K562 (cell line): Measurements from ENCODE around the gene NTRK1. TPM values are rescaled to one million over a fixed set of nuclear protein-coding genes. Genes with fewer than 3 reads are reported as not detected.

ENCODE experiments used
- BDP1 ChIP-seq: IDR thresholded peaks from 3 replicates; pipeline ENCODE4 v1.6.1; 2011; ENCODE audit not compliant: insufficient read length, insufficient read depth
- CBFA2T2 ChIP-seq: fragments of 450-650 bp; conservative IDR thresholded peaks from 2 replicates; pipeline ENCODE4 v1.6.1; 2017; ENCODE audit warnings: mild to moderate bottlenecking
- CBFA2T3 ChIP-seq: fragments of 450-650 bp; IDR thresholded peaks from 2 replicates; pipeline ENCODE4 v1.6.1; 2017
- CHD2 ChIP-seq: IDR thresholded peaks from 2 replicates; pipeline ENCODE4 v1.6.1; 2011; ENCODE audit warnings: low read depth, low read length
- DMBX1 ChIP-seq: fragments of 250-450 bp; sonication (Bioruptor Pico); IDR thresholded peaks from 2 replicates; pipeline ENCODE4 v1.8.0; 2022; ENCODE audit warnings: inconsistent platforms, mild to moderate bottlenecking, moderate library complexity, borderline replicate concordance
- ILK ChIP-seq: fragments of 450-650 bp; IDR thresholded peaks from 2 replicates; pipeline ENCODE4 v1.6.1; 2016; ENCODE audit warnings: missing genetic modification characterization, low read depth, mild to moderate bottlenecking, missing compliant biosample characterization, moderate library complexity, borderline replicate concordance
- KDM4B ChIP-seq, 2 experiments: fragments of 450-650 bp in 1 of 2; sonication (generic) in 1 of 2; IDR thresholded peaks; 2 replicates each; pipeline ENCODE4 v1.6.1; 2016 to 2017; ENCODE audit warnings: borderline replicate concordance in 2 of 2, antibody characterized with exemption in 1 of 2, low read depth in 1 of 2, mild to moderate bottlenecking in 1 of 2
- KLF13 ChIP-seq: fragments of 450-650 bp; IDR thresholded peaks from 2 replicates; pipeline ENCODE4 v1.6.1; 2016; ENCODE audit warnings: missing genetic modification characterization, low read depth, mild to moderate bottlenecking, missing compliant biosample characterization, moderate library complexity, borderline replicate concordance
- NR2F6 ChIP-seq: fragments of 450-650 bp; formaldehyde crosslinking; IDR thresholded peaks from 2 replicates; pipeline ENCODE4 v1.4.0; 2020; ENCODE audit warnings: mild to moderate bottlenecking
- PCBP1 ChIP-seq: fragments of 200-400 bp; formaldehyde crosslinking; IDR thresholded peaks from 2 replicates; pipeline ENCODE4 v1.6.1; 2018; ENCODE audit warnings: mild to moderate bottlenecking, low read depth, low read length; ENCODE audit not compliant: poor library complexity, severe bottlenecking
- PRMT5 ChIP-seq: sonication (generic); formaldehyde crosslinking; IDR thresholded peaks from 2 replicates; pipeline ENCODE4 v1.5.0; 2020; ENCODE audit warnings: missing genetic modification reagents
- PYGO2 ChIP-seq: fragments of 450-650 bp; IDR thresholded peaks from 2 replicates; pipeline ENCODE4 v1.6.1; 2016; ENCODE audit warnings: mild to moderate bottlenecking, missing genetic modification characterization, moderate library complexity, missing compliant biosample characterization
- SNAPC5 ChIP-seq: fragments of 250-450 bp; sonication (Bioruptor Pico); IDR thresholded peaks from 2 replicates; pipeline ENCODE4 v1.8.0; 2021; ENCODE audit warnings: moderate library complexity, mild to moderate bottlenecking, inconsistent platforms
- ZBTB49 ChIP-seq: sonication (generic); formaldehyde crosslinking; IDR thresholded peaks from 2 replicates; pipeline ENCODE4 v1.8.0; 2022; ENCODE audit warnings: missing genetic modification reagents, mild to moderate bottlenecking, borderline replicate concordance
- ZNF143 ChIP-seq: sonication (generic); formaldehyde crosslinking; IDR thresholded peaks from 2 replicates; pipeline ENCODE4 v1.9.0; 2022; ENCODE audit warnings: mild to moderate bottlenecking, missing genetic modification reagents
- ZNF174 ChIP-seq: fragments of 250-450 bp; sonication (Bioruptor Pico); IDR thresholded peaks from 2 replicates; pipeline ENCODE4 v1.4.0; 2020; ENCODE audit warnings: mild to moderate bottlenecking
- ZNF696 ChIP-seq: fragments of 250-450 bp; sonication (Bioruptor Pico); conservative IDR thresholded peaks from 2 replicates; pipeline ENCODE4 v1.4.0; 2020; ENCODE audit warnings: mild to moderate bottlenecking, moderate library complexity
- polyA plus RNA-seq, 8 experiments: library from polyadenylated mRNA; depleted of rRNA in 4 of 8; stranded (reverse) in 5 of 8; unstranded in 3 of 8; fragments of >200 nt; fragmentation: Nextera tagmentation in 2 of 8; fragmentation: Illumina TruSeq in 1 of 8; extraction: Ambion mirVana in 2 of 8; extraction: Trizol in 1 of 8; gene quantifications; 2 replicates each; pipeline versions ENCODE4 v1.2.1 to v1.2.3, GENCODE V29; 2011 to 2014; ENCODE audit warnings: inconsistent platforms in 1 of 8, missing spikeins in 1 of 8
- total RNA-seq, 7 experiments: library from RNA; depleted of rRNA in 6 of 7; stranded (reverse); fragments of >200 nt in 6 of 7; fragmentation: Illumina TruSeq in 2 of 7; extraction: Trizol in 2 of 7; gene quantifications; 2 replicates each; pipeline versions ENCODE4 v1.2.1 to v1.2.3, GENCODE V29; 2011 to 2021; ENCODE audit warnings: low replicate concordance in 1 of 7
- TF ChIP-seq, protein P1 (sequence below), 2 experiments: fragments of 250-450 bp in 1 of 2; fragments of 450-650 bp in 1 of 2; sonication (Bioruptor Pico) in 1 of 2; IDR thresholded peaks; 2 replicates each; pipeline versions ENCODE4 v1.6.1 to v1.8.0; 2016 to 2021; ENCODE audit warnings: mild to moderate bottlenecking in 2 of 2, moderate library complexity in 2 of 2, missing compliant biosample characterization in 1 of 2, missing genetic modification characterization in 1 of 2
- TF ChIP-seq, protein P2 (sequence below): fragments of 450-650 bp; IDR thresholded peaks from 2 replicates; pipeline ENCODE4 v1.6.1; 2017; ENCODE audit warnings: antibody characterized with exemption
- TF ChIP-seq, protein P3 (sequence below): sonication (generic); formaldehyde crosslinking; IDR thresholded peaks from 2 replicates; pipeline ENCODE4 v1.9.0; 2022; ENCODE audit warnings: mild to moderate bottlenecking, missing genetic modification reagents
- TF ChIP-seq, protein P4 (sequence below): fragments of 250-450 bp; sonication (Bioruptor Pico); IDR thresholded peaks from 2 replicates; pipeline ENCODE4 v1.5.0; 2020; ENCODE audit warnings: mild to moderate bottlenecking

NTRK1 gene
- total and polyA plus RNA-seq, 9 of the 15 experiments (the other 6 are each of a cell fraction or from before 2014, with no cell fraction given), result 0.46 to 30.0 (median 7.9) TPM

DNA sequence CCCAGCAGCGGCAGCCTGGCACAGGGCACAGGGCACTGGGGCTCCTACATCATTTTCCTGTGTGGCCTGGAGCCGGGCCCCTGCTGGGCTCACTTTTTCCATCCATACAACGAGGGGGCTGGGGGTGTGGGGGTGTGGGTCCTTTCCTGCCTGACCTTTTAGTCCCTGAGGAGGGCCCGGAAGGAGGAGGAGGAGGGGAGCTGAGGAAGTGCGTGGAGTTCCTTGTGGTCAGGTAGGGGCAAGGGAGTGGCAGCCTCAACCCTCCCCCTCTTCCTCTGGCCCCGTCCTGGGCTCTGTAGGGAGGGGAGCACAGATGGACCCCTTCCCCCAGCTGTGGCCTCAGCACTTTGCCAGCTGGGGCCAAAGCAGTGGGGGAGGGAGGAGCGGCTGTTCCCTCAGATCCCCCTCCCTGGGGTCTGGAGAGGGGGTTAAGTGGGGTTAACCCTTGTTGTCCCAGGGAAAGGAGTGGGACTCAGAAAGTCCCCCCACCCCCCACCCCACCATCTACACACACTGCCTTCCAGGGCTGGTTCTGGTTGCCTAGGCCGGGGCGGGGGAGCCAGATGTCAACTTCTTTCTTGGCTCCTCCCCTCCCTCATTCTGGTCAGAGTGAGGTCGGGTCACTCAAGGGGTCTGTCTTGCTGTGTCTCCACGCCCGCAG is 5.7 kb downstream of the NTRK1 start (continued):
- TF ChIP-seq, protein P1, sequence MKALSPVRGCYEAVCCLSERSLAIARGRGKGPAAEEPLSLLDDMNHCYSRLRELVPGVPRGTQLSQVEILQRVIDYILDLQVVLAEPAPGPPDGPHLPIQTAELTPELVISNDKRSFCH (CRISPR knock-in tag; IDR thresholded peaks at IDR 0.05), result no peak
- TF ChIP-seq, protein P1 (tag; IDR thresholded peaks at IDR 0.05), result peak; percentile 71; the same call in 1 of the 2 replicates
- TF ChIP-seq SNAPC5 (CRISPR knock-in tag) (no peak), KDM4B (IDR thresholded peaks at IDR 0.05; ENCODE audit: borderline replicate concordance in 2 of 2, low read depth in 1 of 2) (no peak), CHD2 (no peak), ZNF143 (CRISPR knock-in tag) (no peak), CBFA2T2 (0 out of 2 replicates have a peak, but pooled peaks have one; percentile 19), CBFA2T3 (peak; percentile 50), PYGO2 (tag) (no peak), NR2F6 (no peak), ILK (tag) (no peak), PCBP1 (no peak), DMBX1 (no peak), KLF13 (tag) (no peak), ZNF696 (CRISPR knock-in tag) (no peak), ZNF174 (no peak), ZBTB49 (no peak), PRMT5 (no peak), BDP1 (no peak)
- TF ChIP-seq, protein P2, sequence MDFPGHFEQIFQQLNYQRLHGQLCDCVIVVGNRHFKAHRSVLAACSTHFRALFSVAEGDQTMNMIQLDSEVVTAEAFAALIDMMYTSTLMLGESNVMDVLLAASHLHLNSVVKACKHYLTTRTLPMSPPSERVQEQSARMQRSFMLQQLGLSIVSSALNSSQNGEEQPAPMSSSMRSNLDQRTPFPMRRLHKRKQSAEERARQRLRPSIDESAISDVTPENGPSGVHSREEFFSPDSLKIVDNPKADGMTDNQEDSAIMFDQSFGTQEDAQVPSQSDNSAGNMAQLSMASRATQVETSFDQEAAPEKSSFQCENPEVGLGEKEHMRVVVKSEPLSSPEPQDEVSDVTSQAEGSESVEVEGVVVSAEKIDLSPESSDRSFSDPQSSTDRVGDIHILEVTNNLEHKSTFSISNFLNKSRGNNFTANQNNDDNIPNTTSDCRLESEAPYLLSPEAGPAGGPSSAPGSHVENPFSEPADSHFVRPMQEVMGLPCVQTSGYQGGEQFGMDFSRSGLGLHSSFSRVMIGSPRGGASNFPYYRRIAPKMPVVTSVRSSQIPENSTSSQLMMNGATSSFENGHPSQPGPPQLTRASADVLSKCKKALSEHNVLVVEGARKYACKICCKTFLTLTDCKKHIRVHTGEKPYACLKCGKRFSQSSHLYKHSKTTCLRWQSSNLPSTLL, result no peak
- TF ChIP-seq, protein P3, sequence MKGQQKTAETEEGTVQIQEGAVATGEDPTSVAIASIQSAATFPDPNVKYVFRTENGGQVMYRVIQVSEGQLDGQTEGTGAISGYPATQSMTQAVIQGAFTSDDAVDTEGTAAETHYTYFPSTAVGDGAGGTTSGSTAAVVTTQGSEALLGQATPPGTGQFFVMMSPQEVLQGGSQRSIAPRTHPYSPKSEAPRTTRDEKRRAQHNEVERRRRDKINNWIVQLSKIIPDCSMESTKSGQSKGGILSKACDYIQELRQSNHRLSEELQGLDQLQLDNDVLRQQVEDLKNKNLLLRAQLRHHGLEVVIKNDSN, result no peak
- TF ChIP-seq, protein P4, sequence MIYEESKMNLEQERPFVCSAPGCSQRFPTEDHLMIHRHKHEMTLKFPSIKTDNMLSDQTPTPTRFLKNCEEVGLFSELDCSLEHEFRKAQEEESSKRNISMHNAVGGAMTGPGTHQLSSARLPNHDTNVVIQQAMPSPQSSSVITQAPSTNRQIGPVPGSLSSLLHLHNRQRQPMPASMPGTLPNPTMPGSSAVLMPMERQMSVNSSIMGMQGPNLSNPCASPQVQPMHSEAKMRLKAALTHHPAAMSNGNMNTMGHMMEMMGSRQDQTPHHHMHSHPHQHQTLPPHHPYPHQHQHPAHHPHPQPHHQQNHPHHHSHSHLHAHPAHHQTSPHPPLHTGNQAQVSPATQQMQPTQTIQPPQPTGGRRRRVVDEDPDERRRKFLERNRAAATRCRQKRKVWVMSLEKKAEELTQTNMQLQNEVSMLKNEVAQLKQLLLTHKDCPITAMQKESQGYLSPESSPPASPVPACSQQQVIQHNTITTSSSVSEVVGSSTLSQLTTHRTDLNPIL (CRISPR knock-in tag), result no peak
